K562 (cell line): Measurements from ENCODE around the gene SLC5A3. TPM values are rescaled to one million over a fixed set of nuclear protein-coding genes. Genes with fewer than 3 reads are reported as not detected.

Experiments used
- ATAC-seq: fragments of 200-7000 bp; cut with Tn5 transposase; 3 replicates; pipeline ENCODE4 v1.9.1; 2020; ENCODE audit warnings: moderate library complexity
- BruUV-seq: library from RNA; stranded (reverse); fragments of 400-500 nt; replicated peaks from 2 replicates; lab custom pipeline; 2021; lab: Mats Ljungman, UMichigan
- CTCF ChIA-PET: fragments of 300-600 bp; formaldehyde crosslinking; extraction: SDS; loops from one replicate; lab custom pipeline; 2021; ENCODE audit warnings: low intra/inter-chr PET ratio; lab: Yijun Ruan, JAX
- POLR2A ChIA-PET: fragments of 300-600, 350-650 bp; sonication (Branson Sonifier 250); formaldehyde crosslinking; extraction: SDS; loops from one replicate; lab custom pipeline; 2021; ENCODE audit warnings: antibody characterized with exemption, inconsistent platforms; lab: Yijun Ruan, JAX
- DNase-seq, 4 experiments: peaks; one replicate each; pipeline versions ENCODE4 v3.0.0 to v3.0.0-alpha.2; 2011 to 2018; ENCODE audit warnings: low spot score in 3 of 4, mixed read lengths in 3 of 4; ENCODE audit errors: extremely low read depth in 1 of 4
- FAIRE-seq: peaks from 2 replicates; lab custom pipeline; 2011; peaks lifted over from hg19 to GRCh38; lab: Jason Lieb, UNC
- H2AFZ ChIP-seq: 2 replicates; pipeline ENCODE4 v1.6.0; 2011; ENCODE audit warnings: low read depth, low read length, control low read depth, inconsistent platforms
- H3K27ac ChIP-seq: fragments of 200-600 bp; 3 replicates; pipeline ENCODE4 v1.8.0; 2011; ENCODE audit warnings: low read depth, mild to moderate bottlenecking, control low read depth, inconsistent platforms, low read length, moderate library complexity, mixed read lengths; ENCODE audit errors: extremely low read depth
- H3K27me3 ChIP-seq, 2 experiments: fragments of 300-600 bp in 1 of 2; 2 replicates in 1 of 2; 3 replicates in 1 of 2; pipeline versions ENCODE4 v1.6.0 to v1.8.0; 2011; ENCODE audit warnings: inconsistent platforms in 2 of 2, low read length in 2 of 2, mild to moderate bottlenecking in 1 of 2, mixed read lengths in 1 of 2, moderate library complexity in 1 of 2; ENCODE audit not compliant: control insufficient read depth in 2 of 2, insufficient read depth in 2 of 2
- H3K36me3 ChIP-seq: fragments of 300-600 bp; 3 replicates; pipeline ENCODE4 v1.8.0; 2011; ENCODE audit warnings: mild to moderate bottlenecking, low read length, inconsistent platforms; ENCODE audit not compliant: control insufficient read depth, insufficient read depth
- H3K4me1 ChIP-seq, 2 experiments: fragments of 200-600 bp in 1 of 2; replicated peaks in 1 of 2; 2 replicates in 1 of 2; 3 replicates in 1 of 2; pipeline versions ENCODE4 v1.5.1 to v1.8.0; 2011; ENCODE audit warnings: inconsistent platforms in 2 of 2, low read length in 2 of 2, mild to moderate bottlenecking in 1 of 2, mixed read lengths in 1 of 2, moderate library complexity in 1 of 2; ENCODE audit not compliant: control insufficient read depth in 2 of 2, insufficient read depth in 2 of 2
- H3K4me2 ChIP-seq: 2 replicates; pipeline ENCODE4 v1.6.1; 2011; ENCODE audit warnings: low read length, control low read depth, inconsistent platforms, mixed read lengths; ENCODE audit not compliant: insufficient read depth
- H3K4me3 ChIP-seq: fragments of 200-600 bp; sonication (generic), shearing (Covaris generic); 2 replicates; pipeline ENCODE4 v1.5.1; 2016; ENCODE audit warnings: control low read depth, inconsistent platforms
- H3K79me2 ChIP-seq: fragments of 200-600 bp; 3 replicates; pipeline ENCODE4 v1.8.0; 2011; ENCODE audit warnings: low read length, inconsistent platforms; ENCODE audit not compliant: control insufficient read depth, insufficient read depth
- H3K9ac ChIP-seq, 2 experiments: 2 replicates each; pipeline versions ENCODE4 v1.6.0 to v1.6.1; 2011; ENCODE audit warnings: low read depth in 2 of 2, low read length in 2 of 2, control low read depth in 1 of 2, inconsistent platforms in 1 of 2, mild to moderate bottlenecking in 1 of 2, mixed read lengths in 1 of 2; ENCODE audit not compliant: insufficient read depth in 1 of 2
- H3K9me1 ChIP-seq: one replicate; pipeline ENCODE4 v1.6.0; 2011; ENCODE audit warnings: inconsistent platforms, mild to moderate bottlenecking, low read length, moderate library complexity; ENCODE audit not compliant: control insufficient read depth, insufficient read depth
- H3K9me3 ChIP-seq: replicated peaks from 2 replicates; pipeline ENCODE4 v1.5.1; 2011; ENCODE audit warnings: low read depth, low read length, inconsistent platforms; ENCODE audit not compliant: control insufficient read depth, insufficient read depth
- H4K20me1 ChIP-seq: replicated peaks from 2 replicates; pipeline ENCODE4 v1.6.1; 2011; ENCODE audit warnings: low read length, inconsistent platforms, mixed read lengths; ENCODE audit not compliant: control insufficient read depth, insufficient read depth
- CEBPG ChIP-seq, 3 experiments: fragments of 200-800 bp in 1 of 3; sonication (Bioruptor generic) in 1 of 3; sonication (generic) in 1 of 3; formaldehyde crosslinking in 1 of 3; IDR thresholded peaks in 2 of 3; conservative IDR thresholded peaks in 1 of 3; 2 replicates each; pipeline versions ENCODE4 v1.6.1 to v1.8.0; 2016 to 2022; ENCODE audit warnings: missing compliant biosample characterization in 2 of 3, missing genetic modification characterization in 2 of 3, mild to moderate bottlenecking in 1 of 3, missing genetic modification reagents in 1 of 3
- HSF4 ChIP-seq: fragments of 250-450 bp; sonication (Bioruptor Pico); IDR thresholded peaks from 2 replicates; pipeline ENCODE4 v2.1.2; 2022; ENCODE audit warnings: mild to moderate bottlenecking, moderate library complexity, borderline replicate concordance
- NR4A1 ChIP-seq, 2 experiments: fragments of 250-450 bp in 1 of 2; fragments of 450-650 bp in 1 of 2; sonication (Bioruptor Pico) in 1 of 2; IDR thresholded peaks; 2 replicates each; pipeline versions ENCODE4 v1.4.0 to v1.6.1; 2016 to 2020; ENCODE audit warnings: mild to moderate bottlenecking in 2 of 2, missing compliant biosample characterization in 1 of 2, missing genetic modification characterization in 1 of 2, moderate library complexity in 1 of 2
- PCBP1 ChIP-seq: fragments of 200-400 bp; formaldehyde crosslinking; IDR thresholded peaks from 2 replicates; pipeline ENCODE4 v1.6.1; 2018; ENCODE audit warnings: mild to moderate bottlenecking, low read depth, low read length; ENCODE audit not compliant: poor library complexity, severe bottlenecking
- PRPF4 ChIP-seq: fragments of 200-400 bp; formaldehyde crosslinking; IDR thresholded peaks from one replicate; pipeline ENCODE4 v1.6.1; 2017; ENCODE audit warnings: low read length, low read depth, mild to moderate bottlenecking; ENCODE audit not compliant: insufficient read depth, poor library complexity, severe bottlenecking
- RBM39 ChIP-seq: fragments of 200-400 bp; formaldehyde crosslinking; optimal IDR thresholded peaks from 2 replicates; pipeline ENCODE3; 2018; ENCODE audit warnings: low read depth, low read length
- SIRT6 ChIP-seq: IDR thresholded peaks from one replicate; pipeline ENCODE4 v1.6.1; 2012; ENCODE audit warnings: low read depth, mild to moderate bottlenecking, control low read depth, inconsistent platforms, low read length, moderate library complexity
- SMC3 ChIP-seq: conservative IDR thresholded peaks from 2 replicates; pipeline ENCODE4 v1.6.1; 2011; ENCODE audit warnings: low read depth, low read length, improper control_type of control experiment; ENCODE audit not compliant: insufficient read depth
- TSC22D4 ChIP-seq: fragments of 450-650 bp; IDR thresholded peaks from 2 replicates; pipeline ENCODE4 v1.6.1; 2016; ENCODE audit warnings: missing genetic modification characterization, missing biosample characterization, control low read depth
- ZBTB43 ChIP-seq: sonication (generic); formaldehyde crosslinking; IDR thresholded peaks from 2 replicates; pipeline ENCODE4 v1.8.0; 2023; ENCODE audit warnings: mild to moderate bottlenecking, missing genetic modification reagents
- ZNF24 ChIP-seq: fragments of 450-650 bp; IDR thresholded peaks from 2 replicates; pipeline ENCODE4 v1.6.1; 2016
- ZNF347 ChIP-seq: fragments of 450-650 bp; formaldehyde crosslinking; IDR thresholded peaks from 2 replicates; pipeline ENCODE4 v1.4.0; 2020; ENCODE audit warnings: low read depth, mild to moderate bottlenecking, moderate library complexity
- ZNF436 ChIP-seq: fragments of 250-450, 450-650 bp; sonication (Bioruptor Pico); formaldehyde crosslinking; IDR thresholded peaks from 2 replicates; pipeline ENCODE4 v1.7.0; 2020; ENCODE audit warnings: mild to moderate bottlenecking
- ZNF766 ChIP-seq: fragments of 200-800 bp; sonication (Bioruptor generic); conservative IDR thresholded peaks from 2 replicates; pipeline ENCODE4 v1.6.1; 2016; ENCODE audit warnings: missing genetic modification characterization, missing compliant biosample characterization
- ZNF77 ChIP-seq: fragments of 250-450 bp; sonication (Bioruptor Pico); IDR thresholded peaks from 2 replicates; pipeline ENCODE4 v1.5.0; 2020
- WGBS: fragments of 100-300 bp; shearing (Covaris generic); methylation state at CpG from one replicate; pipeline ENCODE4 v1.1.6; 2016; ENCODE audit warnings: low coverage, mixed read lengths; ENCODE audit not compliant: insufficient coverage; ENCODE audit errors: missing lambda C conversion rate; 5-methylcytosine and 5-hydroxymethylcytosine counted together
- in situ Hi-C: fragments of 300-500 bp; cut with MboI; formaldehyde crosslinking; loops from 4 replicates; pipeline ENCODE4 v1.15.0; 2018; ENCODE audit warnings: inconsistent platforms, mixed read lengths
- intact Hi-C: fragments of 100-400 bp; cut with micrococcal nuclease; formaldehyde crosslinking; loops from 2 replicates; pipeline ENCODE4 v1.14.2; 2022
- polyA plus RNA-seq, 8 experiments: library from polyadenylated mRNA; depleted of rRNA in 4 of 8; stranded (reverse) in 5 of 8; unstranded in 3 of 8; fragments of >200 nt; fragmentation: Nextera tagmentation in 2 of 8; fragmentation: Illumina TruSeq in 1 of 8; extraction: Ambion mirVana in 2 of 8; extraction: Trizol in 1 of 8; gene quantifications; 2 replicates each; pipeline versions ENCODE4 v1.2.1 to v1.2.3, GENCODE V29; 2011 to 2014; ENCODE audit warnings: inconsistent platforms in 1 of 8, missing spikeins in 1 of 8
- total RNA-seq, 7 experiments: library from RNA; depleted of rRNA in 6 of 7; stranded (reverse); fragments of >200 nt in 6 of 7; fragmentation: Illumina TruSeq in 2 of 7; extraction: Trizol in 2 of 7; gene quantifications; 2 replicates each; pipeline versions ENCODE4 v1.2.1 to v1.2.3, GENCODE V29; 2011 to 2021; ENCODE audit warnings: low replicate concordance in 1 of 7

Gene SLC5A3
- total and polyA plus RNA-seq, 9 of the 15 experiments (the other 6 are each of a cell fraction or from before 2014, with no cell fraction given) = 2.9 to 20.6 (median 9.0) TPM

DNA sequence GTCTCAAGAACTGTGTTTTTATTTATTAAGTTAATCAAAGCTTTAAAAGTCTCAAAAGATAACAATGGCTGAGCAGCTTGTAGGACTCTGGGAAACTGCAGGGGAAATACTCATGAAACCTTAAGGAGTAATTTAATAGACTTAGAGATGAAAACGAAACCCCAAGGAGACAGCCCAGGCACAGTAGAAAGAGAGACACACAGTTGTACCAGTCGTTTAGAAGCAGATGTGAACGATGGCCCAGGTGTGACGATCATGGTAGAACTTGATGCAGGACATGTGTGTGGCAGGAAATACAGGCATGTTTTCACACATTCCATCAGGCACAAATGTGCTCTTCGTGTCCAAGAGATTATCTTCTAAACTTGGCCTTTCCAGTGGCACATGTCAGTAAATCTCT lies 21.2 kb upstream of the SLC5A3 start:
- Histone ChIP-seq H2AFZ (peak overlapping the region; percentile 35; the same call in 1 of the 2 replicates), H3K79me2 (no peaks in the 10 kb centered on the region), H3K9me1 (no peaks in the 10 kb centered on the region), H3K4me2 (no peak overlapping the region; the same call in 1 of the 2 replicates), H4K20me1 (no peaks in the 10 kb centered on the region), H3K4me1 (no peaks in the 10 kb centered on the region; a peak in 1 of 5 replicates), H3K9me3 (no peaks in the 10 kb centered on the region), H3K27ac (no peak overlapping the region), H3K9ac (no peak overlapping the region), H3K36me3 (no peaks in the 10 kb centered on the region), H3K4me3 (no peak overlapping the region), H3K27me3 (peaks cover 6 to 22% of the 10 kb centered on the region in 2 experiments; a peak in 4 of 5 replicates)
- 0% methylated on average over 5 of the region's 5 CpGs for WGBS
- no peak for TF ChIP-seq ZNF766 (CRISPR knock-in tag)
- TF ChIP-seq SIRT6 = no peak
- no peak for TF ChIP-seq TSC22D4 (tag)
- ChIA-PET POLR2A (interaction anchor here (0.7 to 1.0 kb wide), 2 partner anchors 13 to 256 kb away, joined by 3 read pairs; no protein-coding TSS in a partner anchor), CTCF (no interaction called here)
- no TSS peak for BruUV-seq
- intact Hi-C loops = no loop called here
- in situ Hi-C loops = no loop called here
- FAIRE-seq = no peak
- no peak for ATAC-seq
- DNase-seq = no peak

GRCh38 chr21:34054259-34054658 lies 19.1 kb upstream of the SLC5A3 start:
- BruUV-seq = no TSS peak
- ChIA-PET CTCF (no interaction called here), POLR2A (interaction anchor here (0.7 kb wide), 1 partner anchor 28 kb away, joined by 3 read pairs; no protein-coding TSS in a partner anchor)
- Histone ChIP-seq H3K9ac (no peak overlapping the region), H3K4me3 (no peak overlapping the region), H3K9me1 (no peaks in the 10 kb centered on the region), H3K36me3 (no peaks in the 10 kb centered on the region), H2AFZ (no peak overlapping the region), H3K79me2 (no peaks in the 10 kb centered on the region), H3K9me3 (no peaks in the 10 kb centered on the region), H4K20me1 (no peaks in the 10 kb centered on the region), H3K4me2 (no peak overlapping the region), H3K27ac (no peak overlapping the region), H3K27me3 (peaks cover 6 to 35% of the 10 kb centered on the region in 2 experiments; a peak in 4 of 5 replicates), H3K4me1 (no peaks in the 10 kb centered on the region; a peak in 1 of 5 replicates)
- in situ Hi-C loops = no loop called here
- ATAC-seq (no peak), FAIRE-seq (no peak), DNase-seq (no peak)
- intact Hi-C loops = no loop called here
- 19% methylated on average over 4 of the region's 4 CpGs for WGBS
- TF ChIP-seq PRPF4 (no peak), RBM39 (no peak), ZNF436 (CRISPR knock-in tag) (no peak), ZBTB43 (CRISPR knock-in tag) (no peak), NR4A1 (CRISPR knock-in tag; IDR thresholded peaks at IDR 0.05) (no peak), NR4A1 (tag; IDR thresholded peaks at IDR 0.05) (no peak), PCBP1 (no peak), ZNF77 (no peak), CEBPG (CRISPR knock-in tag; IDR thresholded peaks at IDR 0.05) (no peak), CEBPG (tag; conservative IDR thresholded peaks at IDR 0.05 in 1 of 2, IDR thresholded peaks at IDR 0.05 in 1 of 2) (no peak), ZNF24 (no peak), HSF4 (no peak), SMC3 (no peak), ZNF347 (no peak)
